LNCaP clone FGC (cell line): Measurements from ENCODE around the gene GPHN.

Experiments used
- DNase-seq: peaks from one replicate; pipeline ENCODE4 v3.0.0-alpha.2; 2011; ENCODE audit warnings: low read depth
- H3K4me3 ChIP-seq: 2 replicates; pipeline ENCODE4 v1.5.1; 2011; ENCODE audit warnings: mild to moderate bottlenecking, low read depth, low read length, control low read depth
- CTCF ChIP-seq: IDR thresholded peaks from 2 replicates; pipeline ENCODE4 v1.5.1; 2012; ENCODE audit warnings: mild to moderate bottlenecking; ENCODE audit not compliant: control insufficient read depth, insufficient read depth; ENCODE audit errors: extremely low read depth

Gene GPHN

DNA sequence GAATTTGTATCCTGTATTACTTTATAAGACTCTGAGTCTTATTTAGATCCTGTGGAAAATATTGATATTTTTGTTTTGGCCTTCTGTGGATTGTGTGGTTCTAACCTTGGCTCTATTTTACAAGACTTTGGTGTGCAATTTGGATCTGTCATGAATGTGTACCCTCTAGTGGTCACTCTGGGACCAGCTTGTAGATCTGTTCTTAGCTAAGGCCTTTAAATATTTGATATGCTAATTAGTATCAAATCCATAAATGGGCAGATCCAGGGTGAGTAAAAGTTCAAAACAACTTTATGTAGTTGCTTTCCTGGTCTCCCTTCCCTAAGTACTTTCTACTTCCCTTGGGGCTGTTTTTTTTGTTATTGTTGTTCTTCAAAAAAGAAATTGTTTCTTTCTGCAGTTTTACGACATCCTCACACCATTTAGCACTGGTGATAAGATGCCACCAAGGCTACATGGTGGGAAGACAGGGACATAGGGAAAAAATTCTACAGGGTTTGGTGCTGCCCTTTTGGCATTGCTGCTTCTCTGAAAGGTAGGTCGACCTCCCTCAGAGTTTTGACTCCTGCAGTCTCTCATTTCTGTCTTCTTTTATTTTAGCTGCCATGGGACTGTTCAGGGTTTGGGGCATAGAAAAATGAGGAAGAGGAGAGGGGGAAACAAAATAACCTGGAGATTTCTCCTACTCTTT lies 238.5 kb downstream of the GPHN start:
- TF ChIP-seq CTCF: peak; percentile 49
- H3K4me3 ChIP-seq: no peak overlapping the region
- DNase-seq: peak; percentile 67

DNA sequence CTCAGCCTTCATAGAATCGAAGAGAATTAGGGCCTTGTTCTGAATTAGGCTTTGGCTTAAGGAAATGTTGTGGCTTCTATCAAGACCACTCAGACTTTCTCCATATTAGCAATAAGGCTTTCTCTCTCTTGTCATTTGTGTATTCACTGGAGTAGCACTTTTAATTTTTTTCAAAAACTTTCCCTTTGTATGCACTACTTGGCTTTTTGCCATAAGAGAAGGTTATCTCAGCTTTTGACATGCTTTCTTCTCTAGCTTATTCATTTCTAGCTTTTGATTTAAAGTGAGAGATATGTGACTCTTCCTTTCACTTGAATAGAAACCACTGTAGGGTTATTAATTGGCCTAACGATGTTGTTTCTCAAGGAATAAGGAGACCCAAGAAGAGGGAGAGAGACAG lies 244.2 kb downstream of the GPHN start:
- no peak overlapping the region for H3K4me3 ChIP-seq
- DNase-seq: no peak

DNA sequence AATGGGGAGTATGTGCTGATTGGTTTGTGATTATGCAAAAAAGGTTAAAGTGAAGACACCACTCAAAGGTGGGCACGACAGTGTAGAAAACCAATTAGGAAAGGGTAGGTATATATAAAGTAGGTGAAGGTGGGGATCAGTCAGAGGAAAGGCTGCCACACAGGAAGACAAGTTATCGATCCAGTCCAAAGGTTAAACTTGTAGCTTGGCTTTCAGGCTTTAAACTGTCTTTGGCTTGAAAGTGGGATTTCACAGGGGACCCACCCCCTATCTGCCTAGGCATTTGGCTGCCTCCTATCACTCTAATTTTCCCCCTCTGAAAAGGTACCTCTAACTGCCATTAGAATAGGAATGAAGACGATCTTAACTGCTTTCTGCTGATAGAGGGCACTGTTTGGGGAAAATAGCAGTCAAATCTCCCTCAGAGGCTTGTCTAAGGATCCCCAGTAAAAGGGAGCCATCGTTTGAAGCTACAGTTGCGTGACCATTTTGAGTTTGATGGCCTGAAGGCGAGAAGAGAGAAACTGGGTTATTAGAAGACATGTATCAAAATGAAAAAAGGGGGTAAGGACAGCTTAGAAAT lies 250.2 kb downstream of the GPHN start:
- TF ChIP-seq CTCF: no peak
- no peak for DNase-seq
- no peak overlapping the region for H3K4me3 ChIP-seq

More for the DNA sequence above, 244.2 kb downstream of the GPHN start:
- TF ChIP-seq CTCF: no peak

DNA sequence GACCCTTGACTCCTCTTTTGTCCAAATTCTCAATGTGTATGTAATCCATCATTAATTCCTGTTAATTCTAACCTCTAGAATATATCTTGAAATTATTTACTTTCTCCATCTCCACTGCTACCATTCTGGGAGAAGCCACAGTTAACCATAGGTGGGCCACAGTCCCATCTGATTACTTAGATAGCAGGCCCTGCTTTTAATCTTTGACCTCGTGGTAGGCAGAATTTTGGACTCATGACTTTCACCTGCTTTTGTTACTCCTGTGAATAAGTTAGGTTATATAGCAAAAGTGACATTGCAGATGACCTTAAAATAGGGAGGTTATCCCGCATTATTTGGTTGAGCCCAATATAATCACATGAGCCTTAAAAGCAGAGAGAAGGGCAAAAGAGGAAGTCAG lies 264.2 kb downstream of the GPHN start:
- DNase-seq: no peak
- H3K4me3 ChIP-seq: no peak overlapping the region
- TF ChIP-seq CTCF: no peak

- no peak overlapping the region for H3K4me3 ChIP-seq
- no peak for TF ChIP-seq CTCF
- DNase-seq: no peak
Observed at GRCh38 chr14:66782853-66783252, 274.9 kb downstream of the GPHN start.

- no peak for TF ChIP-seq CTCF
- no peak overlapping the region for H3K4me3 ChIP-seq
- DNase-seq: no peak
Observed at GRCh38 chr14:66790101-66790500, 282.2 kb downstream of the GPHN start.

DNA sequence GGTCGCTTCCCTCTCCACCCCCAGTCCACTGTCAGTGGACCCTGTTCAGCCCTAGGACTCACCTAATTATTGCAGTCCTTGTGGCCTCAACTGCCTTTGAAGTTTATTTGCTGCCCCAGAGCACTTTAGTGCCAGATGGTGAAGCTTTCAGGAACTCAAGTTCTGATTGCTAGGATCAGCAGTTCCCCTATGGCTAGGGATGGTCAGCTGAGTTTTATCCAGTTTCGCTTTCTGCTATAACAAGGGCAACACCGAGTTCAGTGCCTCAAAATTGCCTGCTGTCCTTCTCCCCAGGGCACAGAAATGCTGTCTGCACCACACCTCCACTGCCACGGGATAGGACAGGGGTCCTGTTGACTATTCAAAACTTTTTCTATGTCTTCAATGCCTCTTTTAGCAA lies 295.0 kb downstream of the GPHN start:
- DNase-seq: no peak
- TF ChIP-seq CTCF: no peak
- no peak overlapping the region for H3K4me3 ChIP-seq
